Measurements from ENCODE around the gene MRGPRX1.

DNA sequence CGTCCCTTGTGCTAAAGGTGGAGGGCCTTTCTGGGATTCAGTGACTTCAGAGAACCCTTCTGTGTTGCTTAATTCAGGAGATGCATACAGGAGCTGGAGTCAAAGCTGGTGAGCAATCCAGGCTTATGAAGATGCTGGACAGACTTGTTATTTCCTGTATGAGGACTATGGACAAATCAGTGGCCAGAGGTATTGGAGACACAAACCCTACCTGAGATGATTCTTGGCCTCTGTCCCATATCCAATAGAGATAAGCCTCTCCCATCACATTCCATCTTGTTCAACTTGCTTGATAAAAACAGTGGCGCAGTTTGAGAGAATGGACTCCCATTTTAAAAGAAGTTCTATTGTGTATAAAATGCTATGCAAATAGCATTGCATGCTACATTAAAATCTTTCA lies at the start of gene MRGPRX1:
- TF ChIP-seq CTCF (IDR thresholded peaks at IDR 0.05) (no peak), POLR2A (IDR thresholded peaks at IDR 0.05) (no peak)
